K562 (cell line): ENCODE measurements around the gene TSC22D2. TPM values are rescaled to one million over a fixed set of nuclear protein-coding genes. Genes with fewer than 3 reads are reported as not detected.
A peak's percentile ranks its signal among the peaks of the same experiment; 100 is the strongest.

Source experiments
- ATAC-seq: fragments of 200-7000 bp; cut with Tn5 transposase; 3 replicates; pipeline ENCODE4 v1.9.1; 2020; ENCODE audit warnings: moderate library complexity
- BruUV-seq: library from RNA; stranded (reverse); fragments of 400-500 nt; replicated peaks from 2 replicates; lab custom pipeline; 2021; lab: Mats Ljungman, UMichigan
- CTCF ChIA-PET: fragments of 300-600 bp; formaldehyde crosslinking; extraction: SDS; loops from one replicate; lab custom pipeline; 2021; ENCODE audit warnings: low intra/inter-chr PET ratio; lab: Yijun Ruan, JAX
- POLR2A ChIA-PET: fragments of 300-600, 350-650 bp; sonication (Branson Sonifier 250); formaldehyde crosslinking; extraction: SDS; loops from one replicate; lab custom pipeline; 2021; ENCODE audit warnings: antibody characterized with exemption, inconsistent platforms; lab: Yijun Ruan, JAX
- DNase-seq, 4 experiments: peaks; one replicate each; pipeline versions ENCODE4 v3.0.0 to v3.0.0-alpha.2; 2011 to 2018; ENCODE audit warnings: low spot score in 3 of 4, mixed read lengths in 3 of 4; ENCODE audit errors: extremely low read depth in 1 of 4
- FAIRE-seq: peaks from 2 replicates; lab custom pipeline; 2011; peaks lifted over from hg19 to GRCh38; lab: Jason Lieb, UNC
- H2AFZ ChIP-seq: 2 replicates; pipeline ENCODE4 v1.6.0; 2011; ENCODE audit warnings: low read depth, low read length, control low read depth, inconsistent platforms
- H3K27ac ChIP-seq: fragments of 200-600 bp; 3 replicates; pipeline ENCODE4 v1.8.0; 2011; ENCODE audit warnings: low read depth, mild to moderate bottlenecking, control low read depth, inconsistent platforms, low read length, moderate library complexity, mixed read lengths; ENCODE audit errors: extremely low read depth
- H3K27me3 ChIP-seq, 2 experiments: fragments of 300-600 bp in 1 of 2; 2 replicates in 1 of 2; 3 replicates in 1 of 2; pipeline versions ENCODE4 v1.6.0 to v1.8.0; 2011; ENCODE audit warnings: inconsistent platforms in 2 of 2, low read length in 2 of 2, mild to moderate bottlenecking in 1 of 2, mixed read lengths in 1 of 2, moderate library complexity in 1 of 2; ENCODE audit not compliant: control insufficient read depth in 2 of 2, insufficient read depth in 2 of 2
- H3K36me3 ChIP-seq: fragments of 300-600 bp; 3 replicates; pipeline ENCODE4 v1.8.0; 2011; ENCODE audit warnings: mild to moderate bottlenecking, low read length, inconsistent platforms; ENCODE audit not compliant: control insufficient read depth, insufficient read depth
- H3K4me1 ChIP-seq, 2 experiments: fragments of 200-600 bp in 1 of 2; replicated peaks in 1 of 2; 2 replicates in 1 of 2; 3 replicates in 1 of 2; pipeline versions ENCODE4 v1.5.1 to v1.8.0; 2011; ENCODE audit warnings: inconsistent platforms in 2 of 2, low read length in 2 of 2, mild to moderate bottlenecking in 1 of 2, mixed read lengths in 1 of 2, moderate library complexity in 1 of 2; ENCODE audit not compliant: control insufficient read depth in 2 of 2, insufficient read depth in 2 of 2
- H3K4me2 ChIP-seq: 2 replicates; pipeline ENCODE4 v1.6.1; 2011; ENCODE audit warnings: low read length, control low read depth, inconsistent platforms, mixed read lengths; ENCODE audit not compliant: insufficient read depth
- H3K4me3 ChIP-seq: fragments of 200-600 bp; sonication (generic), shearing (Covaris generic); 2 replicates; pipeline ENCODE4 v1.5.1; 2016; ENCODE audit warnings: control low read depth, inconsistent platforms
- H3K79me2 ChIP-seq: fragments of 200-600 bp; 3 replicates; pipeline ENCODE4 v1.8.0; 2011; ENCODE audit warnings: low read length, inconsistent platforms; ENCODE audit not compliant: control insufficient read depth, insufficient read depth
- H3K9ac ChIP-seq, 2 experiments: 2 replicates each; pipeline versions ENCODE4 v1.6.0 to v1.6.1; 2011; ENCODE audit warnings: low read depth in 2 of 2, low read length in 2 of 2, control low read depth in 1 of 2, inconsistent platforms in 1 of 2, mild to moderate bottlenecking in 1 of 2, mixed read lengths in 1 of 2; ENCODE audit not compliant: insufficient read depth in 1 of 2
- H3K9me1 ChIP-seq: one replicate; pipeline ENCODE4 v1.6.0; 2011; ENCODE audit warnings: inconsistent platforms, mild to moderate bottlenecking, low read length, moderate library complexity; ENCODE audit not compliant: control insufficient read depth, insufficient read depth
- H3K9me3 ChIP-seq: replicated peaks from 2 replicates; pipeline ENCODE4 v1.5.1; 2011; ENCODE audit warnings: low read depth, low read length, inconsistent platforms; ENCODE audit not compliant: control insufficient read depth, insufficient read depth
- H4K20me1 ChIP-seq: replicated peaks from 2 replicates; pipeline ENCODE4 v1.6.1; 2011; ENCODE audit warnings: low read length, inconsistent platforms, mixed read lengths; ENCODE audit not compliant: control insufficient read depth, insufficient read depth
- GMEB1 ChIP-seq: fragments of 250-450 bp; sonication (Bioruptor Pico); IDR thresholded peaks from 2 replicates; pipeline ENCODE4 v1.4.0; 2020; ENCODE audit warnings: mild to moderate bottlenecking
- MLLT1 ChIP-seq, 2 experiments: fragments of 450-650 bp; IDR thresholded peaks; 2 replicates each; pipeline ENCODE4 v1.6.1; 2016
- NR2C2 ChIP-seq, 2 experiments: fragments of 200-800 bp in 1 of 2; sonication (Bioruptor generic) in 1 of 2; sonication (generic) in 1 of 2; formaldehyde crosslinking in 1 of 2; IDR thresholded peaks; 2 replicates each; pipeline versions ENCODE4 v1.6.1 to v1.8.0; 2016 to 2022; ENCODE audit warnings: mild to moderate bottlenecking in 1 of 2, missing compliant biosample characterization in 1 of 2, missing genetic modification characterization in 1 of 2, missing genetic modification reagents in 1 of 2
- PCBP1 ChIP-seq: fragments of 200-400 bp; formaldehyde crosslinking; IDR thresholded peaks from 2 replicates; pipeline ENCODE4 v1.6.1; 2018; ENCODE audit warnings: mild to moderate bottlenecking, low read depth, low read length; ENCODE audit not compliant: poor library complexity, severe bottlenecking
- POLR2G ChIP-seq: fragments of 200-400 bp; formaldehyde crosslinking; IDR thresholded peaks from 2 replicates; pipeline ENCODE4 v1.6.1; 2017; ENCODE audit warnings: low read depth, mild to moderate bottlenecking, antibody characterized with exemption, low read length, moderate library complexity
- SIX5 ChIP-seq, 2 experiments: IDR thresholded peaks; 2 replicates each; pipeline ENCODE4 v1.6.1; 2011; ENCODE audit warnings: low read length in 2 of 2, borderline replicate concordance in 1 of 2, low read depth in 1 of 2, mild to moderate bottlenecking in 1 of 2, moderate library complexity in 1 of 2; ENCODE audit not compliant: insufficient read depth in 1 of 2
- THRAP3 ChIP-seq: fragments of 450-650 bp; IDR thresholded peaks from 2 replicates; pipeline ENCODE4 v1.6.1; 2016; ENCODE audit warnings: mild to moderate bottlenecking, inconsistent platforms, borderline replicate concordance
- WGBS: fragments of 100-300 bp; shearing (Covaris generic); methylation state at CpG from one replicate; pipeline ENCODE4 v1.1.6; 2016; ENCODE audit warnings: low coverage, mixed read lengths; ENCODE audit not compliant: insufficient coverage; ENCODE audit errors: missing lambda C conversion rate; 5-methylcytosine and 5-hydroxymethylcytosine counted together
- in situ Hi-C: fragments of 300-500 bp; cut with MboI; formaldehyde crosslinking; loops from 4 replicates; pipeline ENCODE4 v1.15.0; 2018; ENCODE audit warnings: inconsistent platforms, mixed read lengths
- intact Hi-C: fragments of 100-400 bp; cut with micrococcal nuclease; formaldehyde crosslinking; loops from 2 replicates; pipeline ENCODE4 v1.14.2; 2022
- polyA plus RNA-seq, 8 experiments: library from polyadenylated mRNA; depleted of rRNA in 4 of 8; stranded (reverse) in 5 of 8; unstranded in 3 of 8; fragments of >200 nt; fragmentation: Nextera tagmentation in 2 of 8; fragmentation: Illumina TruSeq in 1 of 8; extraction: Ambion mirVana in 2 of 8; extraction: Trizol in 1 of 8; gene quantifications; 2 replicates each; pipeline versions ENCODE4 v1.2.1 to v1.2.3, GENCODE V29; 2011 to 2014; ENCODE audit warnings: inconsistent platforms in 1 of 8, missing spikeins in 1 of 8
- total RNA-seq, 7 experiments: library from RNA; depleted of rRNA in 6 of 7; stranded (reverse); fragments of >200 nt in 6 of 7; fragmentation: Illumina TruSeq in 2 of 7; extraction: Trizol in 2 of 7; gene quantifications; 2 replicates each; pipeline versions ENCODE4 v1.2.1 to v1.2.3, GENCODE V29; 2011 to 2021; ENCODE audit warnings: low replicate concordance in 1 of 7
- TF ChIP-seq, protein P1 (sequence below), 2 experiments: fragments of 250-450 bp in 1 of 2; fragments of 450-650 bp in 1 of 2; sonication (Bioruptor Pico) in 1 of 2; IDR thresholded peaks; 2 replicates each; pipeline versions ENCODE4 v1.6.1 to v1.8.0; 2016 to 2021; ENCODE audit warnings: mild to moderate bottlenecking in 2 of 2, moderate library complexity in 2 of 2, missing compliant biosample characterization in 1 of 2, missing genetic modification characterization in 1 of 2
- TF ChIP-seq, protein P2 (sequence below): fragments of 450-650 bp; IDR thresholded peaks from 2 replicates; pipeline ENCODE4 v1.6.1; 2014; ENCODE audit warnings: low read depth, mild to moderate bottlenecking, moderate library complexity, borderline replicate concordance
- TF ChIP-seq, protein P3 (sequence below): sonication (generic); formaldehyde crosslinking; IDR thresholded peaks from 2 replicates; pipeline ENCODE4 v1.8.1; 2023; ENCODE audit warnings: mild to moderate bottlenecking, missing genetic modification reagents

TSC22D2 gene
- total and polyA plus RNA-seq, 9 of the 15 experiments (the other 6 are each of a cell fraction or from before 2014, with no cell fraction given): 5.5 to 44.0 (median 19.3) TPM

DNA sequence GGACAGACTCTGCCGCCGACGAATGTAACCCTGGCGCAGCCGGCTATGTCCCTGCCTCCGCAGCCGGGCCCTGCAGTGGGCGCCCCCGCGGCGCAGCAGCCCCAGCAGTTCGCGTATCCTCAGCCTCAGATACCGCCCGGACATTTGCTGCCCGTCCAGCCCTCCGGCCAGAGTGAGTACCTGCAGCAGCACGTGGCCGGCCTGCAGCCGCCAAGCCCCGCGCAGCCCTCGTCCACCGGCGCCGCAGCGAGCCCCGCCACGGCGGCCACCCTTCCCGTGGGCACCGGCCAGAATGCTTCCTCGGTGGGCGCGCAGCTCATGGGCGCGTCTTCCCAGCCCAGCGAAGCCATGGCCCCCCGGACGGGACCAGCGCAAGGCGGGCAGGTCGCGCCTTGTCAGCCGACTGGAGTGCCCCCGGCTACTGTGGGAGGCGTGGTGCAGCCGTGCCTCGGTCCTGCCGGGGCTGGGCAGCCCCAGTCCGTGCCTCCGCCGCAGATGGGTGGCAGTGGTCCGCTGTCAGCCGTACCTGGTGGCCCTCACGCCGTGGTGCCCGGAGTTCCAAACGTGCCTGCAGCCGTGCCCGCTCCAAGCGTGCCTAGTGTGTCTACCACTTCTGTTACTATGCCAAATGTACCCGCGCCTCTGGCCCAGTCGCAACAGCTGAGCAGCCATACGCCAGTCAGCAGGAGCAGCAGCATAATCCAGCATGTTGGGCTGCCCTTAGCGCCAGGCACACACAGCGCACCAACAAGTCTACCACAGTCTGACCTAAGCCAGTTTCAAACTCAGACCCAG, 2.4 kb downstream of the TSC22D2 start:
- ChIA-PET POLR2A (interaction anchor here (0.6 to 2.8 kb wide), 18 partner anchors 9 to 384 kb away, joined by 3 to 30 read pairs (median 4); no protein-coding TSS in a partner anchor), CTCF (interaction anchor here (1.1 to 3.8 kb wide), 3 partner anchors 85 to 171 kb away, joined by 3 to 26 read pairs (median 4); no protein-coding TSS in a partner anchor)
- Histone ChIP-seq H4K20me1 (peaks cover 32% of the 10 kb centered on the region), H3K9me3 (no peaks in the 10 kb centered on the region), H3K4me2 (peak overlapping the region; percentile 92), H2AFZ (no peak overlapping the region), H3K4me3 (peak overlapping the region; percentile 81), H3K4me1 (peaks cover 1 to 28% of the 10 kb centered on the region in 2 experiments; a peak in 3 of 5 replicates), H3K9ac (peak overlapping the region; percentile 84 to 99), H3K36me3 (peaks cover 41% of the 10 kb centered on the region), H3K27ac (peak overlapping the region; percentile 97), H3K27me3 (no peaks in the 10 kb centered on the region), H3K9me1 (no peaks in the 10 kb centered on the region), H3K79me2 (peaks cover 70% of the 10 kb centered on the region)
- FAIRE-seq (no peak), DNase-seq (peak in 3 of 4 experiments; percentile 13 to 36 (median 19)), ATAC-seq (peak; percentile 5)
- WGBS: under 1% methylated on average over 48 of the region's 68 CpGs
- in situ Hi-C loops (loop anchor here (5.0 kb wide), 1 partner anchor 82 kb away; no protein-coding TSS in a partner anchor), intact Hi-C loops (loop anchor here (1.0 to 5.0 kb wide), 3 partner anchors 85 to 192 kb away; partner anchors contain the start of gene SELENOT)
- no TSS peak for BruUV-seq
- TF ChIP-seq GMEB1 (peak; percentile 18; the same call in 1 of the 2 replicates), PCBP1 (peak; percentile 28), MLLT1 (IDR thresholded peaks at IDR 0.05) (peak in 1 of 2 experiments; percentile 72; a peak in 2 of 4 replicates), SIX5 (IDR thresholded peaks at IDR 0.05; ENCODE audit: borderline replicate concordance in 1 of 2, insufficient read depth in 1 of 2, low read depth in 1 of 2, low read length in 2 of 2) (no peak), THRAP3 (no peak), POLR2G (peak; percentile 70), NR2C2 (CRISPR knock-in tag; IDR thresholded peaks at IDR 0.05) (peak; percentile 21; the same call in 1 of the 2 replicates), NR2C2 (tag; IDR thresholded peaks at IDR 0.05) (no peak)
- TF ChIP-seq, protein P1, sequence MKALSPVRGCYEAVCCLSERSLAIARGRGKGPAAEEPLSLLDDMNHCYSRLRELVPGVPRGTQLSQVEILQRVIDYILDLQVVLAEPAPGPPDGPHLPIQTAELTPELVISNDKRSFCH (CRISPR knock-in tag; IDR thresholded peaks at IDR 0.05): no peak
- TF ChIP-seq, protein P1 (tag; IDR thresholded peaks at IDR 0.05): 0 out of 2 replicates have a peak, but pooled peaks have one; percentile 14
- TF ChIP-seq, protein P2, sequence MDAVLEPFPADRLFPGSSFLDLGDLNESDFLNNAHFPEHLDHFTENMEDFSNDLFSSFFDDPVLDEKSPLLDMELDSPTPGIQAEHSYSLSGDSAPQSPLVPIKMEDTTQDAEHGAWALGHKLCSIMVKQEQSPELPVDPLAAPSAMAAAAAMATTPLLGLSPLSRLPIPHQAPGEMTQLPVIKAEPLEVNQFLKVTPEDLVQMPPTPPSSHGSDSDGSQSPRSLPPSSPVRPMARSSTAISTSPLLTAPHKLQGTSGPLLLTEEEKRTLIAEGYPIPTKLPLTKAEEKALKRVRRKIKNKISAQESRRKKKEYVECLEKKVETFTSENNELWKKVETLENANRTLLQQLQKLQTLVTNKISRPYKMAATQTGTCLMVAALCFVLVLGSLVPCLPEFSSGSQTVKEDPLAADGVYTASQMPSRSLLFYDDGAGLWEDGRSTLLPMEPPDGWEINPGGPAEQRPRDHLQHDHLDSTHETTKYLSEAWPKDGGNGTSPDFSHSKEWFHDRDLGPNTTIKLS: 0 out of 2 replicates have a peak, but pooled peaks have one; percentile 7
- TF ChIP-seq, protein P3, sequence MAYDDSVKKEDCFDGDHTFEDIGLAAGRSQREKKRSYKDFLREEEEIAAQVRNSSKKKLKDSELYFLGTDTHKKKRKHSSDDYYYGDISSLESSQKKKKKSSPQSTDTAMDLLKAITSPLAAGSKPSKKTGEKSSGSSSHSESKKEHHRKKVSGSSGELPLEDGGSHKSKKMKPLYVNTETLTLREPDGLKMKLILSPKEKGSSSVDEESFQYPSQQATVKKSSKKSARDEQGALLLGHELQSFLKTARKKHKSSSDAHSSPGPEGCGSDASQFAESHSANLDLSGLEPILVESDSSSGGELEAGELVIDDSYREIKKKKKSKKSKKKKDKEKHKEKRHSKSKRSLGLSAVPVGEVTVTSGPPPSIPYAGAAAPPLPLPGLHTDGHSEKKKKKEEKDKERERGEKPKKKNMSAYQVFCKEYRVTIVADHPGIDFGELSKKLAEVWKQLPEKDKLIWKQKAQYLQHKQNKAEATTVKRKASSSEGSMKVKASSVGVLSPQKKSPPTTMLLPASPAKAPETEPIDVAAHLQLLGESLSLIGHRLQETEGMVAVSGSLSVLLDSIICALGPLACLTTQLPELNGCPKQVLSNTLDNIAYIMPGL (CRISPR knock-in tag): no peak
